ENCODE results near the gene RFNG. TPM values are rescaled to one million over a fixed set of nuclear protein-coding genes. Genes with fewer than 3 reads are reported as not detected.

Gene RFNG
- total and polyA plus RNA-seq, 2 of the 13 experiments (the other 11 are each of a cell fraction or from before 2014, with no cell fraction given) = 61.4 to 64.0 TPM

DNA sequence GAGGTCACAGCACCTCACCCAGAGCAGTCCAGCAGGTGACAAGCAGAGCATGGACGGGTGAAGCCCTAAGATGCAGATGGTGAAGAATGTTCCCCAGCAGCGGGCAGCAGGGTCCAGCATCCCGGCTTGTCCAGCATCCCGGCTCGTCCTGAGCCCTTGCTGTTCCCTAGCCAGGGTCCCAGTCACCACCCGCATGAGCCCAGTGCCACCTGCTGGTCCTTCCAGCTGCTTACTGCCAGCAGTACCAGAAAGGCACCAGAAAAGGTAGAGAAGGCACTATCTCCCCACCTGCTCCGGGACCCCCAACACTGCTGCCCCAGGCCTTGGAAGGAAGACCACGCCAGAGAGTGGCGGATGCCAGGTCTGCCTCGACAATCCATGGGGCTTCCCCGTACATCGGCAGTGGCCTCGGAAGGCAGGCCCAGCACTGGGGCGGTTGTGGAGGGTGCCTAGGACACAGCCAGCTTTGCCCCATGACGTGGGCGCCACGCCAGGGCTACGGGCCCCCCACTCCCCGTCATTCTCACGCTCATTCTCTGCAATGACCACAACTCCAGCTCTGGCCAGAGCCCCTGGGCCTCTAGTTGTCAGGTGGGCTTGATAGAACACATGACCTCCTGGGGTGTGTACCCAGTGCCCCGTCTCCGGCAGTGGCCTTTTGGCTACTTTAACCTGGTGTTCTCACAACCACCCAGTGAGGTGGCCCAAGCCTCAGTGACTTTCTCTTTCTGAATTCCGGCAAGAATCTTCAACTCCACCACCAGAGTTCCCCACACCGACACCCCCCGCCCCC lies 30.3 kb downstream of the RFNG start (continued):
- TF ChIP-seq ZNF24 (IDR thresholded peaks at IDR 0.05) (no peak), KDM5B (CRISPR knock-in tag; IDR thresholded peaks at IDR 0.05; ENCODE audit: borderline replicate concordance) (no peak; the same call in 1 of the 2 replicates), SOX13 (IDR thresholded peaks at IDR 0.05) (no peak), SOX13 (CRISPR knock-in tag; conservative IDR thresholded peaks at IDR 0.05 in 1 of 2, IDR thresholded peaks at IDR 0.05 in 1 of 2) (peak in 1 of 2 experiments; percentile 25; a peak in 1 of 4 replicates), ZNF550 (CRISPR knock-in tag; IDR thresholded peaks at IDR 0.05; ENCODE audit: borderline replicate concordance) (no peak), ZFX (CRISPR knock-in tag; IDR thresholded peaks at IDR 0.05; ENCODE audit: low read depth) (peak; percentile 44), PCBP2 (optimal IDR thresholded peaks at IDR 0.05; ENCODE audit: low read depth, low read length, poor library complexity, severe bottlenecking) (no peak), HMG20A (CRISPR knock-in tag; IDR thresholded peaks at IDR 0.05; ENCODE audit: borderline replicate concordance) (0 out of 2 replicates have a peak, but pooled peaks have one; percentile 10), DR1 (CRISPR knock-in tag; IDR thresholded peaks at IDR 0.05) (no peak), STAT5B (CRISPR knock-in tag; IDR thresholded peaks at IDR 0.05) (0 out of 2 replicates have a peak, but pooled peaks have one; percentile 18), ZNF672 (CRISPR knock-in tag; IDR thresholded peaks at IDR 0.05) (no peak), KDM6A (CRISPR knock-in tag; IDR thresholded peaks at IDR 0.05; ENCODE audit: low read depth) (no peak), ZNF577 (CRISPR knock-in tag; IDR thresholded peaks at IDR 0.05; ENCODE audit: borderline replicate concordance, low read depth) (no peak), SIX4 (CRISPR knock-in tag; IDR thresholded peaks at IDR 0.05) (0 out of 2 replicates have a peak, but pooled peaks have one; percentile 42), MED8 (CRISPR knock-in tag; IDR thresholded peaks at IDR 0.05; ENCODE audit: insufficient replicate concordance) (no peak), ZFP36 (IDR thresholded peaks at IDR 0.05; ENCODE audit: borderline replicate concordance, low read depth, low read length, partially characterized antibody) (peak; percentile 39), ZNF205 (CRISPR knock-in tag; IDR thresholded peaks at IDR 0.05) (peak; percentile 38; the same call in 1 of the 2 replicates), ZKSCAN8 (CRISPR knock-in tag; IDR thresholded peaks at IDR 0.05; ENCODE audit: borderline replicate concordance) (no peak; the same call in 1 of the 2 replicates), ZKSCAN1 (IDR thresholded peaks at IDR 0.05; ENCODE audit: low read length) (no peak), ZNF382 (CRISPR knock-in tag; IDR thresholded peaks at IDR 0.05; ENCODE audit: borderline replicate concordance) (no peak), ZNF354B (CRISPR knock-in tag; IDR thresholded peaks at IDR 0.05) (0 out of 2 replicates have a peak, but pooled peaks have one; percentile 53), ZNF232 (CRISPR knock-in tag; IDR thresholded peaks at IDR 0.05; ENCODE audit: borderline replicate concordance) (peak; percentile 85; the same call in 1 of the 2 replicates), RFX3 (CRISPR knock-in tag; IDR thresholded peaks at IDR 0.05) (no peak)
- TF ChIP-seq, protein P1, sequence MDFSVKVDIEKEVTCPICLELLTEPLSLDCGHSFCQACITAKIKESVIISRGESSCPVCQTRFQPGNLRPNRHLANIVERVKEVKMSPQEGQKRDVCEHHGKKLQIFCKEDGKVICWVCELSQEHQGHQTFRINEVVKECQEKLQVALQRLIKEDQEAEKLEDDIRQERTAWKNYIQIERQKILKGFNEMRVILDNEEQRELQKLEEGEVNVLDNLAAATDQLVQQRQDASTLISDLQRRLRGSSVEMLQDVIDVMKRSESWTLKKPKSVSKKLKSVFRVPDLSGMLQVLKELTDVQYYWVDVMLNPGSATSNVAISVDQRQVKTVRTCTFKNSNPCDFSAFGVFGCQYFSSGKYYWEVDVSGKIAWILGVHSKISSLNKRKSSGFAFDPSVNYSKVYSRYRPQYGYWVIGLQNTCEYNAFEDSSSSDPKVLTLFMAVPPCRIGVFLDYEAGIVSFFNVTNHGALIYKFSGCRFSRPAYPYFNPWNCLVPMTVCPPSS (IDR thresholded peaks at IDR 0.05) = no peak
- TF ChIP-seq, protein P2, sequence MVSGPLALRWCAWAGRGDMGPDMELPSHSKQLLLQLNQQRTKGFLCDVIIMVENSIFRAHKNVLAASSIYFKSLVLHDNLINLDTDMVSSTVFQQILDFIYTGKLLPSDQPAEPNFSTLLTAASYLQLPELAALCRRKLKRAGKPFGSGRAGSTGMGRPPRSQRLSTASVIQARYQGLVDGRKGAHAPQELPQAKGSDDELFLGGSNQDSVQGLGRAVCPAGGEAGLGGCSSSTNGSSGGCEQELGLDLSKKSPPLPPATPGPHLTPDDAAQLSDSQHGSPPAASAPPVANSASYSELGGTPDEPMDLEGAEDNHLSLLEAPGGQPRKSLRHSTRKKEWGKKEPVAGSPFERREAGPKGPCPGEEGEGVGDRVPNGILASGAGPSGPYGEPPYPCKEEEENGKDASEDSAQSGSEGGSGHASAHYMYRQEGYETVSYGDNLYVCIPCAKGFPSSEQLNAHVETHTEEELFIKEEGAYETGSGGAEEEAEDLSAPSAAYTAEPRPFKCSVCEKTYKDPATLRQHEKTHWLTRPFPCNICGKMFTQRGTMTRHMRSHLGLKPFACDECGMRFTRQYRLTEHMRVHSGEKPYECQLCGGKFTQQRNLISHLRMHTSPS (CRISPR knock-in tag; IDR thresholded peaks at IDR 0.05; ENCODE audit: low read depth) = peak; percentile 77
- TF ChIP-seq, protein P3, sequence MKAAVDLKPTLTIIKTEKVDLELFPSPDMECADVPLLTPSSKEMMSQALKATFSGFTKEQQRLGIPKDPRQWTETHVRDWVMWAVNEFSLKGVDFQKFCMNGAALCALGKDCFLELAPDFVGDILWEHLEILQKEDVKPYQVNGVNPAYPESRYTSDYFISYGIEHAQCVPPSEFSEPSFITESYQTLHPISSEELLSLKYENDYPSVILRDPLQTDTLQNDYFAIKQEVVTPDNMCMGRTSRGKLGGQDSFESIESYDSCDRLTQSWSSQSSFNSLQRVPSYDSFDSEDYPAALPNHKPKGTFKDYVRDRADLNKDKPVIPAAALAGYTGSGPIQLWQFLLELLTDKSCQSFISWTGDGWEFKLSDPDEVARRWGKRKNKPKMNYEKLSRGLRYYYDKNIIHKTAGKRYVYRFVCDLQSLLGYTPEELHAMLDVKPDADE (CRISPR knock-in tag; IDR thresholded peaks at IDR 0.05) = no peak
- TF ChIP-seq, protein P4, sequence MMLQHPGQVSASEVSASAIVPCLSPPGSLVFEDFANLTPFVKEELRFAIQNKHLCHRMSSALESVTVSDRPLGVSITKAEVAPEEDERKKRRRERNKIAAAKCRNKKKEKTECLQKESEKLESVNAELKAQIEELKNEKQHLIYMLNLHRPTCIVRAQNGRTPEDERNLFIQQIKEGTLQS (CRISPR knock-in tag; IDR thresholded peaks at IDR 0.05) = no peak; the same call in 1 of the 2 replicates
